CD4-positive, alpha-beta T cell (primary cell): ENCODE measurements around the gene EFCAB14. TPM values are rescaled to one million over a fixed set of nuclear protein-coding genes. Genes with fewer than 3 reads are reported as not detected.
"Not testable (repeated sequence)": the region's sequence is repeated elsewhere in the genome, so short reads cannot be mapped to it uniquely, and the experiment has no call there.

Experiments
- ATAC-seq: fragments of 200-7000 bp; cut with Tn5 transposase; one replicate; pipeline ENCODE4 v1.10.0; 2022; ENCODE audit warnings: mild to moderate bottlenecking; ENCODE audit not compliant: poor library complexity
- CTCF ChIA-PET: fragments of 350-600 bp; sonication (Branson Sonifier 250); formaldehyde crosslinking; loops from one replicate; lab custom pipeline; 2021; ENCODE audit warnings: antibody characterized with exemption, inconsistent platforms; lab: Charles Lee
- POLR2A ChIA-PET: fragments of 350-600 bp; sonication (Branson Sonifier 250); formaldehyde crosslinking; loops from one replicate; lab custom pipeline; 2021; ENCODE audit warnings: antibody characterized with exemption, inconsistent platforms; lab: Charles Lee
- DNase-seq, 14 experiments: peaks; one replicate each; pipeline ENCODE4 v3.0.0-alpha.2; 2013 to 2020; ENCODE audit warnings: mixed read lengths in 2 of 14
- H3K27ac ChIP-seq, 2 donors: one replicate each; pipeline versions ENCODE4 v1.5.1 to v1.7.0; 2013; ENCODE audit warnings: low read length in 2 of 2, low read depth in 1 of 2, mild to moderate bottlenecking in 1 of 2
- H3K27me3 ChIP-seq, 2 experiments: 1 replicate in 1 of 2; 2 replicates in 1 of 2; pipeline versions ENCODE4 v1.6.1 to v1.7.0; 2013; ENCODE audit warnings: low read length in 2 of 2, control low read depth in 1 of 2, mild to moderate bottlenecking in 1 of 2, moderate library complexity in 1 of 2; ENCODE audit not compliant: insufficient read depth in 2 of 2, control insufficient read depth in 1 of 2
- H3K36me3 ChIP-seq: one replicate; pipeline ENCODE4 v1.6.1; 2013; ENCODE audit warnings: low read length, control low read depth; ENCODE audit not compliant: insufficient read depth
- H3K4me1 ChIP-seq: one replicate; pipeline ENCODE4 v1.6.1; 2013; ENCODE audit warnings: low read length, control low read depth; ENCODE audit not compliant: insufficient read depth
- H3K4me3 ChIP-seq: one replicate; pipeline ENCODE4 v1.5.1; 2013; ENCODE audit warnings: mild to moderate bottlenecking, low read length, moderate library complexity
- H3K9me3 ChIP-seq, 2 experiments: 1 replicate in 1 of 2; 2 replicates in 1 of 2; pipeline versions ENCODE4 v1.6.1 to v1.7.0; 2013; ENCODE audit warnings: low read length in 2 of 2, mild to moderate bottlenecking in 2 of 2, control low read depth in 1 of 2, moderate library complexity in 1 of 2; ENCODE audit not compliant: control insufficient read depth in 1 of 2, insufficient read depth in 1 of 2
- H3K27ac Mint-ChIP-seq: one replicate; pipeline ENCODE4 v1.8.0; 2020; ENCODE audit warnings: mixed read lengths
- H3K27me3 Mint-ChIP-seq: one replicate; pipeline ENCODE4 v1.8.0; 2021; ENCODE audit warnings: mixed read lengths
- H3K36me3 Mint-ChIP-seq: one replicate; pipeline ENCODE4 v1.8.0; 2021; ENCODE audit warnings: low read depth, mixed read lengths
- H3K4me1 Mint-ChIP-seq: one replicate; pipeline ENCODE4 v1.8.0; 2021; ENCODE audit warnings: low read depth, mixed read lengths
- H3K4me3 Mint-ChIP-seq: one replicate; pipeline ENCODE4 v1.8.0; 2020; ENCODE audit warnings: mild to moderate bottlenecking, mixed read lengths
- H3K9me3 Mint-ChIP-seq: one replicate; pipeline ENCODE4 v1.8.0; 2020; ENCODE audit warnings: mixed read lengths
- CTCF ChIP-seq: fragments of 200-600 bp; IDR thresholded peaks from one replicate; pipeline ENCODE4 v1.8.0; 2022; ENCODE audit warnings: antibody characterized with exemption, mild to moderate bottlenecking
- intact Hi-C, 2 experiments: fragments of 100-400 bp; cut with DNase I in 1 of 2; cut with micrococcal nuclease in 1 of 2; formaldehyde crosslinking; loops; one replicate each; pipeline versions ENCODE4 v1.15.1 to v1.9.0; 2023 to 2025; cut with DNase I, micrococcal nuclease
- total RNA-seq, 174 experiments: library from RNA in 2 of 174; stranded (reverse) in 2 of 174; gene quantifications; one replicate each; pipeline ENCODE4 v1.2.3 and lab custom pipeline; 2021 to 2026

The EFCAB14 gene
- total RNA-seq, 2 experiments from 2014 or later, result 36.8 to 38.3 TPM

DNA sequence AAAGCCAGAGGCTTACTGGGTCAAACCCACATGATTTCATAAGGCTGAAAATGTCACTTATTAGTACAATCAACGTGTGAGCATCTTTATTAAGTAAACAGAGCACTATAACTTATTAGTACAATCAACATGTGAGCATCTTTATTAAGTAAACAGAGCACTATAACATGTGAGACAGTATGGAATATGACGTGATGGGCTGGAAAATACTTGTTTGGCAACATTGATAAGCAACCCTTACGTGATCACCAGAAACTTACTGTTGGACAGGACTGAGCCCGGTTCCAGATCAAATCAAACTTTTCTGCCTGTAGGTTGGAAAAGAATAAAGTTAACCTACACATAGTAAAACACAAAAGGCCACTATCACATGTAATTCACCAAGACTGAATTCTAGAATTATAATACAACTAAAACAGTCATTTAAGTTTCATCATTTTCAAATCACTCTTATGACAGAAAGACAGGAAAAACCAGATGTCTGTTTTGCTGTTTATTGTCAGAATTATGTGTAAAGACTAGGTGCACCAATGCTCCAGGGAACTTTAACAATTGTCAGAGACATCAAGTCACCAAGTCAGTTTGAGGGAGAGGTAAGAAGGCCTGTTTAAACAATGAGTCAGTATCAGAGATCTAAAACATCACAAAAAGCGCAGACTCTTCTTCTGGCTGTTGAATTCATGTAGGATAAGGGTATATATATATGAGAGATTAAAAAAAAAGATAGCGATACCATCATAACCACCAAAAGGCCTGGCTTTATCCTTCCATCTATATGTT is 66.4 kb downstream of the EFCAB14 start:
- Histone ChIP-seq H3K36me3 (peaks cover 73% of the 10 kb centered on the region), H3K4me3 (no peak overlapping the region), H3K4me1 (no peaks in the 10 kb centered on the region), H3K27ac (no peak overlapping the region), H3K27me3 (no peaks in the 10 kb centered on the region), H3K9me3 (no peaks in the 10 kb centered on the region)
- TF ChIP-seq CTCF, result no peak
- H3K9me3 Mint-ChIP-seq, result peaks cover 7% of the 10 kb centered on the region
- no peak for DNase-seq
- intact Hi-C loops, result no loop called here
- H3K36me3 Mint-ChIP-seq, result peaks cover 92% of the 10 kb centered on the region
- H3K27me3 Mint-ChIP-seq, result no peaks in the 10 kb centered on the region
- CTCF ChIA-PET, result interaction anchor here (1.1 kb wide), 1 partner anchor 47 kb away, joined by 3 read pairs; no protein-coding TSS in a partner anchor
- no peak overlapping the region for H3K27ac Mint-ChIP-seq
- POLR2A ChIA-PET, result no interaction called here
- ATAC-seq, result no peak
- H3K4me3 Mint-ChIP-seq, result no peak overlapping the region
- H3K4me1 Mint-ChIP-seq, result no peaks in the 10 kb centered on the region

- H3K36me3 ChIP-seq, result peaks cover 64% of the 10 kb centered on the region
- H3K4me3 ChIP-seq, H3K27ac Mint-ChIP-seq, H3K27ac ChIP-seq, POLR2A ChIA-PET, H3K9me3 ChIP-seq, intact Hi-C loops, H3K4me1 Mint-ChIP-seq, H3K4me3 Mint-ChIP-seq, DNase-seq, H3K27me3 Mint-ChIP-seq, ATAC-seq, H3K27me3 ChIP-seq, H3K9me3 Mint-ChIP-seq, H3K4me1 ChIP-seq: not testable (repeated sequence)
- CTCF ChIA-PET, result interaction anchor here (1.1 kb wide), 1 partner anchor 46 kb away, joined by 3 read pairs; no protein-coding TSS in a partner anchor
- H3K36me3 Mint-ChIP-seq, result peaks cover 92% of the 10 kb centered on the region
These were observed 67.8 kb downstream of the EFCAB14 start for GRCh38 chr1:46651152-46651551.

- POLR2A ChIA-PET, result no interaction called here
These were observed 68.4 kb downstream of the EFCAB14 start for GRCh38 chr1:46650491-46650890.

More at GRCh38 chr1:46650491-46650890, 68.4 kb downstream of the EFCAB14 start:
- Mint-ChIP-seq H3K36me3 (peaks cover 87% of the 10 kb centered on the region), H3K27ac (no peak overlapping the region), H3K4me3 (no peak overlapping the region), H3K9me3 (peaks cover 5% of the 10 kb centered on the region), H3K27me3 (no peaks in the 10 kb centered on the region), H3K4me1 (no peaks in the 10 kb centered on the region)
- Histone ChIP-seq H3K27ac (no peak overlapping the region), H3K27me3 (no peaks in the 10 kb centered on the region), H3K36me3 (peaks cover 61% of the 10 kb centered on the region), H3K4me3 (no peak overlapping the region), H3K9me3 (no peaks in the 10 kb centered on the region), H3K4me1 (no peaks in the 10 kb centered on the region)
- CTCF ChIA-PET, result no interaction called here
- DNase-seq (no peak), ATAC-seq (no peak)
- intact Hi-C loops, result no loop called here
- TF ChIP-seq CTCF, result no peak
